HUES64 (cell line): ENCODE measurements around the gene USP40.
"Not testable (repeated sequence)": the region's sequence is repeated elsewhere in the genome, so short reads cannot be mapped to it uniquely, and the experiment has no call there.

Source experiments
- H3K27ac ChIP-seq: 2 replicates; pipeline ENCODE4 v1.7.0; 2013; ENCODE audit warnings: low read depth, low read length, inconsistent platforms
- H3K27me3 ChIP-seq: 2 replicates; pipeline ENCODE4 v1.6.1; 2013; ENCODE audit warnings: mild to moderate bottlenecking, low read length; ENCODE audit not compliant: insufficient read depth
- H3K36me3 ChIP-seq: 2 replicates; pipeline ENCODE4 v1.6.1; 2013; ENCODE audit warnings: mild to moderate bottlenecking, low read length; ENCODE audit not compliant: insufficient read depth
- H3K4me1 ChIP-seq: 2 replicates; pipeline ENCODE4 v1.6.1; 2013; ENCODE audit warnings: mild to moderate bottlenecking, low read length, moderate library complexity; ENCODE audit not compliant: insufficient read depth
- H3K4me3 ChIP-seq: 2 replicates; pipeline ENCODE4 v1.5.1; 2013; ENCODE audit warnings: mild to moderate bottlenecking, low read length, moderate library complexity
- H3K9ac ChIP-seq: 2 replicates; pipeline ENCODE4 v1.6.1; 2013; ENCODE audit warnings: mild to moderate bottlenecking, low read depth, low read length
- H3K9me3 ChIP-seq: 2 replicates; pipeline ENCODE4 v1.6.1; 2013; ENCODE audit warnings: low read depth, low read length; ENCODE audit not compliant: insufficient read depth
- WGBS: fragments of 150-250, 120-280 bp; methylation state at CpG from one replicate; pipeline ENCODE4 v1.1.7; 2013; ENCODE audit warnings: missing lambda C conversion rate; 5-methylcytosine and 5-hydroxymethylcytosine counted together

The USP40 gene

DNA sequence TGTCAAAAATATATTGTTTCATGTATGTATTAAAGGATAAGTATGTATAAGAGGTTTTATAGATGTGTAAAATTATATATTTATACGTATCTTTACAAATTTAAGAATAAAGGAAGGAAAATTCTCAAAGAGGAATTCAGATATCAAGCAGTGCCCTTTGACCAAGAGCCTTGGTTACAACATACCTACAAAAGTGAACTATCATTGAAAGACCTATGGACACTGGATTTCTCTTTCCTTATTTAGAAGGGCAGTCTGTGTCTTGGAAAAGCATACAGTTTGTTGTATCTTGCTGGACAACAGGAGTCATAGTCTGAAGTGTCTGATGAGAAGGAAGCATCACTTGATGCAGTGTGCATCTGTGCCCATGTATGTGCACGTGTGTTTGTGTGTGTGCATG, 21.8 kb upstream of the USP40 start:
- Histone ChIP-seq H3K27me3 (no peaks in the 10 kb centered on the region), H3K9me3 (no peaks in the 10 kb centered on the region), H3K9ac (no peak overlapping the region), H3K27ac (no peak overlapping the region), H3K4me1 (no peaks in the 10 kb centered on the region), H3K36me3 (no peaks in the 10 kb centered on the region), H3K4me3 (no peak overlapping the region)
- 92% methylated on average over 1 of the region's 2 CpGs for WGBS

DNA sequence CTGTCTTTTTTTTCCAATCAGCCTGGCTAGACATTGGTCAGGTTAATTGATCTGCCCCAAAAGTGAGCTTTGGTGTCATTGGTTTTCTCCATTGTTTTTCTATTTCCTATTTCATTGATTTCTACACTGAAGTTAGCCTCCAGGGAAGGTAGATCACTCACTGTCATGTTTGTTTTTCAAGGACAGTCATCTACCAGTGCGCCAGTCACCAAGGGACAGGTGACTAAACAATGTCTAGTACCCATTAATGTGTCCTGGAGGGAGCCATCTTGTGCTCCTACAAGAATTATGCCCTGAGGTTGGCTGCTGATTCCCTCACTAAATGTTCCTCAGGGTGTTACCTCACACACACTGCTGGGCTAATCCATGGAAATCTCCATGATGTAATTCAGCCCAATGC, 17.6 kb upstream of the USP40 start:
- 94% methylated on average over 1 of the region's 1 CpG for WGBS
- no peak overlapping the region for H3K4me3 ChIP-seq
- H3K36me3 ChIP-seq = no peaks in the 10 kb centered on the region
- H3K9me3 ChIP-seq = no peaks in the 10 kb centered on the region
- no peaks in the 10 kb centered on the region for H3K4me1 ChIP-seq
- no peak overlapping the region for H3K27ac ChIP-seq
- no peaks in the 10 kb centered on the region for H3K27me3 ChIP-seq
- no peak overlapping the region for H3K9ac ChIP-seq

DNA sequence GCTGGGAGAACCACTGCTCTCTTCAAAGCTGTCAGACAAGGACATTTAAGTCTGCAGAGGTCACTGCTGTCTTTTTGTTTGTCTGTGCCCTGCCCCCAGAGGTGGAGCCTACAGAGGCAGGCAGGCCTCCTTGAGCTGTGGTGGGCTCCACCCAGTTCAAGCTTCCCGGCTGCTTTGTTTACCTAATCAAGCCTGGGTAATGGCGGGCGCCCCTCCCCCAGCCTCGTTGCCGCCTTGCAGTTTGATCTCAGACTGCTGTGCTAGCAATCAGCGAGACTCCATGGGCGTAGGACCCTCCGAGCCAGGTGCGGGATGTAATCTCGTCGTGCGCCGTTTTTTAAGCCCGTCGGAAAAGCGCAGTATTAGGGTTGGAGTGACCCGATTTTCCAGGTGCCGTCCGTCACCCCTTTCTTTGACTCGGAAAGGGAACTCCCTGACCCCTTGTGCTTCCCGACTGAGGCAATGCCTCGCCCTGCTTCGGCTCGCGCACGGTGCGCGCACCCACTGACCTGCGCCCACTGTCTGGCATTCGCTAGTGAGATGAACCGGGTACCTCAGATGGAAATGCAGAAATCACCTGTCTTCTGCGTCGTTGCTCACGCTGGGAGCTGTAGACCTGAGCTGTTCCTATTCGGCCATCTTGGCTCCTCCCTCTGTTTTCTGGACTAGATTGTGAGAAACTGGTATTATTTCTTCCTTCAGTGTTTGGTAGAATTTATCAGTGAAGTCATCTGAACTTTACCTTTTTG, 16.8 kb upstream of the USP40 start:
- H3K4me1 ChIP-seq, H3K9me3 ChIP-seq, H3K27ac ChIP-seq, H3K36me3 ChIP-seq, H3K27me3 ChIP-seq: not testable (repeated sequence)
- Histone ChIP-seq H3K4me3 (peak overlapping the region; percentile 31), H3K9ac (peak overlapping the region; percentile 54; the same call in 1 of the 2 replicates)
- WGBS = 76% methylated on average over 35 of the region's 35 CpGs

DNA sequence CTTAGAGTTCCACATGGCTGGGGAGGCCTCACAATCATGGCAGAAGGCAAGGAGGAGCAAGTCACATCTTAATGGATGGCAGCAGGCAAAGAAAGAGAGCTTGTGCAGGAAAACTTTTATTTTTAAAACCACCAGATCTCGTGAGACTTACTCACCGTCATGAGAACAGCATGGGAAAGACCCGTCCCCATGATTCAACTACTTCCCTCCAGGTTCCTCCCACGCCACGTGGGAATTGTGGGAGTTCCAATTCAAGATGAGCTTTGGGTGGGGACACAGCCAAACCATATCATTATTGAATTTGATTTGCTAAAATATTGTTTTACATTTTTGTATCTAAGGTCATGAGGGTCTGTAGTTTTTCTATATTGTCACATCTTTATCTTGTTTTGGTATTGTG, 10.8 kb upstream of the USP40 start:
- not testable (repeated sequence) for H3K9me3 ChIP-seq, H3K27ac ChIP-seq, H3K9ac ChIP-seq, H3K4me3 ChIP-seq, H3K4me1 ChIP-seq, H3K36me3 ChIP-seq, H3K27me3 ChIP-seq
- 81% methylated on average over 5 of the region's 5 CpGs for WGBS

DNA sequence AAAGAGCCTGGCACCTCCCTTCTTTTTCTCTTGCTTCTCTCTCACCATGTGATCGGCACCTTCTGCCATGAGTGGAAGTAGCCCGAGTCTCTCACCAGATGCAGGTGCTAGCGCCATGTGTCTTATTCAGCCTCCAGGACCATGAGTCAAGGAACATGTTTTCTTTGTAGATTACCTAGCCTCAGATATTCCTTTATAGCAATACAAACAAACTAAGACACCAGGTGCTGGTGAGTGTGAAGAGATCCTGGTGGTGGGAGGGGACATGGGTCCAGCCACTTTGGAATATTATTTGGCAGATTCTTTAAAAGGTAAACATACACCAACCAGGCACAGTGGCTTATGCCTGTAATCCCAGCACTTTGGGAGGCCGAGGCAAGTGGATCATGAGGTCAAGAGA, 5.9 kb upstream of the USP40 start:
- Histone ChIP-seq H3K27ac (no peak overlapping the region), H3K9ac (no peak overlapping the region), H3K4me1 (no peaks in the 10 kb centered on the region), H3K27me3 (no peaks in the 10 kb centered on the region), H3K4me3 (no peak overlapping the region), H3K9me3 (0 out of 2 replicates have a peak, but pooled peaks cover 4% of the 10 kb centered on the region), H3K36me3 (no peaks in the 10 kb centered on the region)
- 95% methylated on average over 4 of the region's 4 CpGs for WGBS

DNA sequence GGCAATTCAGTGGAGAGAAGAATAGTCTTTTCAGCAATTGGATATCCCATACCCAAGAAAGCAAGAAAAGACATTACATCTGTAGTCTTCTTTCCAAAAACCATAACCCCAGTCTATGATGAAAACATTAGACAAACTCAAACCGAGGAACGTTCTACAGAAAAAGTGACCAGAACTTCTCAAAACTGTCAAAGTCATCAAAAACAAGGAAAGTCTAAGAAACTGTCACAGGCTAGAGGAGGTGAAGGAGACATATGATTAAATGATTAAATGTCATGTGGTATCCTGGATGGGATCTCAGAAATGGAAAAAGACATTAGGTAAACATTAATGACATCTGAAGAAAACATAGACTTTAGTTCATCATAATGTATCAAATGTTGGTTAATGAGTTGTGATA, 4.9 kb upstream of the USP40 start:
- 93% methylated on average over 2 of the region's 2 CpGs for WGBS
- H3K9ac ChIP-seq = no peak overlapping the region
- H3K4me3 ChIP-seq = no peak overlapping the region
- H3K9me3 ChIP-seq = no peaks in the 10 kb centered on the region
- H3K4me1 ChIP-seq = no peaks in the 10 kb centered on the region
- no peaks in the 10 kb centered on the region for H3K36me3 ChIP-seq
- no peak overlapping the region for H3K27ac ChIP-seq
- H3K27me3 ChIP-seq = no peaks in the 10 kb centered on the region

DNA sequence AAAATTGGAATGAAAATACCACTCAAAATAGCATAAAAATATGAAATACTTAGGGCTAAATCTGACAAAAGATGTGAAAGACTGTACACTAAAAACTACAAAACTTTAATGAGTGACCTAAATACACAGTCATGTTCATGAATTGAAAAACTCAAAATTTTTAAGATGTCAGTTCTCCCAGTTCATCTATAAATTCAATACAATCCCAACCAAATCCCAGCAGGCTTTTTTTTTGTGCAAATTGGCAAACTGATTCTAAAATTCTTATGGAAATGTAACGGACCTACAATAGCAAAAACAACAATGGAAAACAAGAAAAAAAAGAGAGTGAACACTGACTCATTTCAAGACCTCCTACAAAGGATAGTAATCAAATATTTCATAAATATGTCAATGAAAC, 4.4 kb upstream of the USP40 start:
- no CpG with 5 or more reads among the region's 1 CpG for WGBS
- H3K27ac ChIP-seq = no peak overlapping the region

DNA sequence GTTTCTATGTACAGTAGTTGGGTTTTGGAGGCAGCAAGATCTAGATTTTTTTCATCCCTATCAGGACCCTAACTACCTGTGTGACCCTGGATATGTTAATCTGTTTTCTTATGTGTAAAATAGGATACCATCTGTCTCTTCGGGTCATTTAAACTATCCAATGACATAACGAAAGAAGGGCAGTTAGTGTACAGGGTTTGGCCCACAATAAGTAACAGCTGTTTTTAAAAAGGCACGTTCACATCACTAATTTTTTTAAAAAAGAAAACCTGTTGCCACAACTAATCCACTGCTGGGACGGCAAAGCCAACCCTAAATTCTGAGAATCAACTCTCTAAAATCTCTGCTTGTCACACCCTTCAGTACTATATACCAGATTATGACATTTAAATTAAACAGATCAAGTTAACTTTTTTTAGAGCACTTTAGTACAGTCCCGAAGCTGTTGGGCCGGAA, 869 bp downstream of the USP40 start:
- H3K9me3 ChIP-seq = no peaks in the 10 kb centered on the region
- no peaks in the 10 kb centered on the region for H3K27me3 ChIP-seq
- no peak overlapping the region; the same call in 1 of the 2 replicates for H3K27ac ChIP-seq
- 20% methylated on average over 6 of the region's 6 CpGs for WGBS
- H3K36me3 ChIP-seq = no peaks in the 10 kb centered on the region
- peak overlapping the region; percentile 70 for H3K9ac ChIP-seq
- H3K4me3 ChIP-seq = peak overlapping the region; percentile 91
- peaks cover 4% of the 10 kb centered on the region; the same call in 1 of the 2 replicates for H3K4me1 ChIP-seq

More for the DNA sequence above, 4.4 kb upstream of the USP40 start:
- H3K36me3 ChIP-seq = no peaks in the 10 kb centered on the region
- H3K9me3 ChIP-seq = no peaks in the 10 kb centered on the region
- no peak overlapping the region for H3K4me3 ChIP-seq
- H3K9ac ChIP-seq = no peak overlapping the region
- H3K27me3 ChIP-seq = no peaks in the 10 kb centered on the region
- H3K4me1 ChIP-seq = no peaks in the 10 kb centered on the region

DNA sequence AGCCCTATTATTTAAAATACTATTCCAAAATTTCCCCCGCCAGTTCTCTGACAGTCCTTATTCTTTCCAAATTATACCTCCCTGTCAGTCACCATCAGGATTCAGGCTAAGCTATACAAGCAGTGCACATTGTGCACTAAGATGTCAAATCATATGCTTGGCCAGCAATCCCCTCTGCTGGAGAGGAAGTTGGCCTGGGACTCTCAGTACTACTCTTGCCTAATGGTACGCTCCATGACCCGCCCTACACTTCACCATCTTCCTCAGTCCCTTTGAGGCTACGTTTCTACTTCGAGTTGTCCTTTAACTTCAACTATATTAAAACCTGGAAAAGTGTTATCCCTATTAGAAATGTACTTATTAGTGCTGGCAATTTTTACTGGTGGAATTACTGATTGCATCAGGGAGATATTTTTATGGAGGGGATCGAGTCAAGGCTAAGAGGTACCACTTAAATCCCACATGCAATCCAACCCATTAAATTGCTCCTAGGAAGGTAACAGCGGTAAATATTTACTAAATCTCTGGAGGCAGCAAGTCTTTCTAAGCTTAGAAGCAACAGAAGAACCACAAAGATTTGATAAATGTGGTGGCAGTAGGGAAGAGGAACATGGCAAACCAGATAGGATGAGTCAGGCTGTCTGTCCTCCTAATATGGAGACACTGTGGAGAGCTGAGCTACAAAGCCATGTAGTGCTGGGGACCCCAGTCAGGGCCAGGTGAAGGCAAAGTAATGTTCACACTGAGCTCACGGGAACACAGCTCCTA, 2.7 kb downstream of the USP40 start:
- H3K4me3 ChIP-seq = no peak overlapping the region
- no peaks in the 10 kb centered on the region for H3K27me3 ChIP-seq
- H3K9me3 ChIP-seq = no peaks in the 10 kb centered on the region
- no peaks in the 10 kb centered on the region for H3K36me3 ChIP-seq
- H3K9ac ChIP-seq = no peak overlapping the region
- H3K27ac ChIP-seq = no peak overlapping the region
- WGBS = 93% methylated on average over 7 of the region's 8 CpGs
- H3K4me1 ChIP-seq = peaks cover 4% of the 10 kb centered on the region; the same call in 1 of the 2 replicates

GRCh38 chr2:233556881-233557736, 9.5 kb downstream of the USP40 start:
- H3K4me3 ChIP-seq = no peak overlapping the region
- H3K27me3 ChIP-seq = no peaks in the 10 kb centered on the region
- WGBS = 94% methylated on average over 7 of the region's 7 CpGs
- 0 out of 2 replicates have a peak, but pooled peaks cover 4% of the 10 kb centered on the region for H3K36me3 ChIP-seq
- no peak overlapping the region for H3K27ac ChIP-seq
- no peak overlapping the region for H3K9ac ChIP-seq
- H3K4me1 ChIP-seq = peaks cover 13% of the 10 kb centered on the region
- no peaks in the 10 kb centered on the region for H3K9me3 ChIP-seq

GRCh38 chr2:233553366-233553765, 13.2 kb downstream of the USP40 start:
- H3K27ac ChIP-seq = no peak overlapping the region
- peaks cover 13% of the 10 kb centered on the region for H3K4me1 ChIP-seq
- 0 out of 2 replicates have a peak, but pooled peaks cover 4% of the 10 kb centered on the region for H3K36me3 ChIP-seq
- no peaks in the 10 kb centered on the region for H3K27me3 ChIP-seq
- H3K9ac ChIP-seq = no peak overlapping the region
- H3K4me3 ChIP-seq = no peak overlapping the region
- no peaks in the 10 kb centered on the region for H3K9me3 ChIP-seq
